Panc1 (cell line): ENCODE data around the gene MAP4K4. TPM values are rescaled to one million over a fixed set of nuclear protein-coding genes. Genes with fewer than 3 reads are reported as not detected.

Source experiments
- ATAC-seq: fragments of 200-7000 bp; cut with Tn5 transposase; 2 replicates; pipeline ENCODE4 v1.9.1; 2020; ENCODE audit warnings: mild to moderate bottlenecking, moderate library complexity
- BruUV-seq: library from RNA; stranded (reverse); fragments of 400-500 nt; replicated peaks from 2 replicates; lab custom pipeline; 2021; lab: Mats Ljungman, UMichigan
- CTCF ChIA-PET: fragments of 300-600 bp; sonication (Branson Sonifier 250); formaldehyde crosslinking; loops from one replicate; lab custom pipeline; 2022; ENCODE audit warnings: antibody characterized with exemption; lab: Charles Lee
- POLR2A ChIA-PET: fragments of 300-600 bp; sonication (Branson Sonifier 250); formaldehyde crosslinking; loops from one replicate; lab custom pipeline; 2022; ENCODE audit warnings: antibody characterized with exemption; lab: Charles Lee
- DNase-seq: peaks from one replicate; pipeline ENCODE4 v3.0.0-alpha.2; 2010; ENCODE audit warnings: low read depth, low spot score
- H3K27ac ChIP-seq: 2 replicates; pipeline ENCODE4 v1.5.1; 2011; ENCODE audit warnings: mild to moderate bottlenecking, low read length, inconsistent platforms
- H3K27me3 ChIP-seq: fragments of 200-500 bp; sonication (Bioruptor generic); 2 replicates; pipeline ENCODE4 v1.6.0; 2014; ENCODE audit warnings: low read length, inconsistent platforms; ENCODE audit not compliant: control insufficient read depth, insufficient read depth
- H3K36me3 ChIP-seq: fragments of 200-500 bp; sonication (Bioruptor generic); 2 replicates; pipeline ENCODE4 v1.5.1; 2014; ENCODE audit warnings: inconsistent platforms, mild to moderate bottlenecking, low read length, moderate library complexity; ENCODE audit not compliant: control insufficient read depth, insufficient read depth
- H3K4me1 ChIP-seq: 2 replicates; pipeline ENCODE4 v1.5.1; 2011; ENCODE audit warnings: inconsistent platforms, mild to moderate bottlenecking, low read length, moderate library complexity; ENCODE audit not compliant: control insufficient read depth, insufficient read depth
- H3K4me3 ChIP-seq, 2 experiments: 2 replicates each; pipeline ENCODE4 v1.5.1; 2011 to 2012; ENCODE audit warnings: low read depth in 2 of 2, low read length in 2 of 2, mild to moderate bottlenecking in 2 of 2, inconsistent platforms in 1 of 2, moderate library complexity in 1 of 2
- H3K9me3 ChIP-seq: fragments of 200-500 bp; sonication (Bioruptor generic); 2 replicates; pipeline ENCODE4 v1.5.1; 2014; ENCODE audit warnings: low read depth, mild to moderate bottlenecking, inconsistent platforms, low read length, moderate library complexity; ENCODE audit not compliant: control insufficient read depth, insufficient read depth
- SIN3A ChIP-seq: IDR thresholded peaks from 2 replicates; pipeline ENCODE4 v1.6.1; 2012; ENCODE audit warnings: low read depth, mild to moderate bottlenecking, low read length, moderate library complexity, borderline replicate concordance; ENCODE audit not compliant: insufficient read depth
- TCF7L2 ChIP-seq: IDR thresholded peaks from 2 replicates; pipeline ENCODE4 v1.6.1; 2011; ENCODE audit warnings: mild to moderate bottlenecking, low read depth, low read length, inconsistent platforms
- in situ Hi-C: cut with HindIII; loops from 2 replicates; pipeline ENCODE4 v1.10.0; 2016; ENCODE audit warnings: low sequenced_read_pairs, low pct_unique_long_range_greater_than_20kb
- intact Hi-C: fragments of 100-400 bp; cut with micrococcal nuclease; formaldehyde crosslinking; loops from one replicate; pipeline ENCODE4 v1.10.0; 2022; ENCODE audit not compliant: unreplicated experiment
- total RNA-seq: library from RNA; stranded (reverse); gene quantifications from one replicate; pipeline ENCODE4 v1.2.1, GENCODE V29; 2021; ENCODE audit not compliant: unreplicated experiment
- TF ChIP-seq, protein P1 (sequence below): fragments of 450-650 bp; IDR thresholded peaks from 2 replicates; pipeline ENCODE4 v1.5.1; 2017; ENCODE audit warnings: mild to moderate bottlenecking
- TF ChIP-seq, protein P2 (sequence below), 2 experiments: IDR thresholded peaks; 2 replicates each; pipeline ENCODE4 v1.6.1; 2011 to 2012; ENCODE audit warnings: low read depth in 2 of 2, control low read depth in 1 of 2, low read length in 1 of 2, mild to moderate bottlenecking in 1 of 2, moderate library complexity in 1 of 2; ENCODE audit not compliant: insufficient read depth in 1 of 2

MAP4K4 gene
- total RNA-seq, 1 experiment from 2014 or later: 68.5 TPM

DNA sequence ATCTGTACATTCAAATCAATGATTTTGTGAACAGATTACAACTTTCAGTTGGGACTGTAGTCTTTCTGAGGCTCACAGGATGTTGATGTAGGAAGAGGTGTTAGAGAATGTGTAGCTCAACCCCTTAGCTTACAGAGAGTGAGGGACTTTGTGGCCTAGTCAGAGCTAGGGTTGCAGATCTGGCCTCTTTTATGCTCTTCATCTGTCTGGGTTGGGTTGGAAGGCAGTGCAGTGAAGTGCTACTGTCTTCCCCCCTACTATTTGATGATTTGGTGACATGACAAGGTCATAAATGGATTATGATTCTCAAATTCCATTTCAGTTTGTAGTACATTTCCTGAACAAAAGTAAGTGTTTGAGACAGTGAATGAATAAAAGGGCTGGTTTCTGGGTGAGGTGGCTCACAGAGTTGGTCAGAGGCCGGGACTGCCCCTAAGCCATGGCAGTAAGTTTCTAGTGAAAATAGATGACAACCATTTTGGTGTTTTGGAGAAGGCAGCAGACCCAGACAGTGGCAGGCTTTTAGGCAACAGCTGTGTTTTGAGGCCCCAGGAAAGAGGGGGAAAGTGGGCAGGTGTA is 21.6 kb downstream of the MAP4K4 start:
- no peak overlapping the region for H3K27ac ChIP-seq
- POLR2A ChIA-PET: no interaction called here
- CTCF ChIA-PET: no interaction called here
- DNase-seq (no peak), ATAC-seq (no peak)
- in situ Hi-C loops (loop anchor here (5.0 kb wide), 1 partner anchor 33 kb away; no protein-coding TSS in a partner anchor), intact Hi-C loops (no loop called here)
- no peaks in the 10 kb centered on the region for H3K36me3 ChIP-seq
- H3K4me3 ChIP-seq: no peak overlapping the region
- H3K27me3 ChIP-seq: no peaks in the 10 kb centered on the region
- no peak for TF ChIP-seq TCF7L2
- TF ChIP-seq, protein P1, sequence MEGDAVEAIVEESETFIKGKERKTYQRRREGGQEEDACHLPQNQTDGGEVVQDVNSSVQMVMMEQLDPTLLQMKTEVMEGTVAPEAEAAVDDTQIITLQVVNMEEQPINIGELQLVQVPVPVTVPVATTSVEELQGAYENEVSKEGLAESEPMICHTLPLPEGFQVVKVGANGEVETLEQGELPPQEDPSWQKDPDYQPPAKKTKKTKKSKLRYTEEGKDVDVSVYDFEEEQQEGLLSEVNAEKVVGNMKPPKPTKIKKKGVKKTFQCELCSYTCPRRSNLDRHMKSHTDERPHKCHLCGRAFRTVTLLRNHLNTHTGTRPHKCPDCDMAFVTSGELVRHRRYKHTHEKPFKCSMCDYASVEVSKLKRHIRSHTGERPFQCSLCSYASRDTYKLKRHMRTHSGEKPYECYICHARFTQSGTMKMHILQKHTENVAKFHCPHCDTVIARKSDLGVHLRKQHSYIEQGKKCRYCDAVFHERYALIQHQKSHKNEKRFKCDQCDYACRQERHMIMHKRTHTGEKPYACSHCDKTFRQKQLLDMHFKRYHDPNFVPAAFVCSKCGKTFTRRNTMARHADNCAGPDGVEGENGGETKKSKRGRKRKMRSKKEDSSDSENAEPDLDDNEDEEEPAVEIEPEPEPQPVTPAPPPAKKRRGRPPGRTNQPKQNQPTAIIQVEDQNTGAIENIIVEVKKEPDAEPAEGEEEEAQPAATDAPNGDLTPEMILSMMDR: no peak
- H3K4me1 ChIP-seq: no peaks in the 10 kb centered on the region
- H3K9me3 ChIP-seq: peaks cover 4% of the 10 kb centered on the region; the same call in 1 of the 2 replicates
- no TSS peak for BruUV-seq

GRCh38 chr2:101720732-101721131 is 23.2 kb downstream of the MAP4K4 start:
- intact Hi-C loops (no loop called here), in situ Hi-C loops (no loop called here)
- Histone ChIP-seq H3K9me3 (peaks cover 4% of the 10 kb centered on the region; the same call in 1 of the 2 replicates), H3K4me3 (no peak overlapping the region), H3K27me3 (no peaks in the 10 kb centered on the region), H3K4me1 (no peaks in the 10 kb centered on the region), H3K36me3 (no peaks in the 10 kb centered on the region), H3K27ac (no peak overlapping the region)
- CTCF ChIA-PET: no interaction called here
- POLR2A ChIA-PET: interaction anchor here (0.6 kb wide), 1 partner anchor 18 kb away, joined by 14 read pairs; no protein-coding TSS in a partner anchor
- no peak for DNase-seq
- no TSS peak for BruUV-seq
- no peak for ATAC-seq
- TF ChIP-seq, protein P2, sequence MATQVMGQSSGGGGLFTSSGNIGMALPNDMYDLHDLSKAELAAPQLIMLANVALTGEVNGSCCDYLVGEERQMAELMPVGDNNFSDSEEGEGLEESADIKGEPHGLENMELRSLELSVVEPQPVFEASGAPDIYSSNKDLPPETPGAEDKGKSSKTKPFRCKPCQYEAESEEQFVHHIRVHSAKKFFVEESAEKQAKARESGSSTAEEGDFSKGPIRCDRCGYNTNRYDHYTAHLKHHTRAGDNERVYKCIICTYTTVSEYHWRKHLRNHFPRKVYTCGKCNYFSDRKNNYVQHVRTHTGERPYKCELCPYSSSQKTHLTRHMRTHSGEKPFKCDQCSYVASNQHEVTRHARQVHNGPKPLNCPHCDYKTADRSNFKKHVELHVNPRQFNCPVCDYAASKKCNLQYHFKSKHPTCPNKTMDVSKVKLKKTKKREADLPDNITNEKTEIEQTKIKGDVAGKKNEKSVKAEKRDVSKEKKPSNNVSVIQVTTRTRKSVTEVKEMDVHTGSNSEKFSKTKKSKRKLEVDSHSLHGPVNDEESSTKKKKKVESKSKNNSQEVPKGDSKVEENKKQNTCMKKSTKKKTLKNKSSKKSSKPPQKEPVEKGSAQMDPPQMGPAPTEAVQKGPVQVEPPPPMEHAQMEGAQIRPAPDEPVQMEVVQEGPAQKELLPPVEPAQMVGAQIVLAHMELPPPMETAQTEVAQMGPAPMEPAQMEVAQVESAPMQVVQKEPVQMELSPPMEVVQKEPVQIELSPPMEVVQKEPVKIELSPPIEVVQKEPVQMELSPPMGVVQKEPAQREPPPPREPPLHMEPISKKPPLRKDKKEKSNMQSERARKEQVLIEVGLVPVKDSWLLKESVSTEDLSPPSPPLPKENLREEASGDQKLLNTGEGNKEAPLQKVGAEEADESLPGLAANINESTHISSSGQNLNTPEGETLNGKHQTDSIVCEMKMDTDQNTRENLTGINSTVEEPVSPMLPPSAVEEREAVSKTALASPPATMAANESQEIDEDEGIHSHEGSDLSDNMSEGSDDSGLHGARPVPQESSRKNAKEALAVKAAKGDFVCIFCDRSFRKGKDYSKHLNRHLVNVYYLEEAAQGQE (IDR thresholded peaks at IDR 0.05; ENCODE audit: insufficient read depth in 1 of 2, low read depth in 2 of 2, low read length in 1 of 2): no peak
- TF ChIP-seq, protein P1: no peak
- TF ChIP-seq SIN3A: no peak
